ENCODE data around the gene SPATA1. TPM values are rescaled to one million over a fixed set of nuclear protein-coding genes. Genes with fewer than 3 reads are reported as not detected.

SPATA1 gene
- total and polyA plus RNA-seq, 2 of the 8 experiments (the other 6 are each of a cell fraction or from before 2014, with no cell fraction given), result 0.51 to 1.1 TPM

GRCh38 chr1:84603941-84604830 is 98.0 kb downstream of the SPATA1 start (continued):
- TF ChIP-seq, protein P1, sequence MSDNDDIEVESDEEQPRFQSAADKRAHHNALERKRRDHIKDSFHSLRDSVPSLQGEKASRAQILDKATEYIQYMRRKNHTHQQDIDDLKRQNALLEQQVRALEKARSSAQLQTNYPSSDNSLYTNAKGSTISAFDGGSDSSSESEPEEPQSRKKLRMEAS (IDR thresholded peaks at IDR 0.05), result peak; percentile 82
- TF ChIP-seq TAF1 (IDR thresholded peaks at IDR 0.05; ENCODE audit: low read depth, low read length) (no peak), SAP30 (IDR thresholded peaks at IDR 0.05; ENCODE audit: insufficient read depth, insufficient replicate concordance, low read length) (no peak), KDM1A (IDR thresholded peaks at IDR 0.05; ENCODE audit: borderline replicate concordance, low read length) (no peak), CTCF (IDR thresholded peaks at IDR 0.05; ENCODE audit: control extremely low read depth in 1 of 3, insufficient read depth in 1 of 3, low read depth in 1 of 3, low read length in 3 of 3) (peak; percentile 60 to 91 (median 87)), CBX8 (IDR thresholded peaks at IDR 0.05; ENCODE audit: borderline replicate concordance, low read depth, low read length) (no peak), PHF8 (conservative IDR thresholded peaks at IDR 0.05; ENCODE audit: low read depth, low read length) (no peak), POLR2AphosphoS5 (IDR thresholded peaks at IDR 0.05; ENCODE audit: low read depth, low read length) (no peak), GABPA (IDR thresholded peaks at IDR 0.05; ENCODE audit: borderline replicate concordance, insufficient read depth, low read length) (no peak), RFX5 (IDR thresholded peaks at IDR 0.05; ENCODE audit: borderline replicate concordance, low read depth, low read length) (no peak), SRF (IDR thresholded peaks at IDR 0.05; ENCODE audit: low read depth, low read length) (no peak), TEAD4 (IDR thresholded peaks at IDR 0.05; ENCODE audit: low read depth, low read length) (peak; percentile 64), ASH2L (IDR thresholded peaks at IDR 0.05; ENCODE audit: low read length) (no peak), RXRA (IDR thresholded peaks at IDR 0.05; ENCODE audit: insufficient read depth, low read depth, low read length) (no peak), SP4 (IDR thresholded peaks at IDR 0.05; ENCODE audit: low read length) (no peak), CREB1 (IDR thresholded peaks at IDR 0.05) (0 out of 2 replicates have a peak, but pooled peaks have one; percentile 16)
- TF ChIP-seq, protein P2, sequence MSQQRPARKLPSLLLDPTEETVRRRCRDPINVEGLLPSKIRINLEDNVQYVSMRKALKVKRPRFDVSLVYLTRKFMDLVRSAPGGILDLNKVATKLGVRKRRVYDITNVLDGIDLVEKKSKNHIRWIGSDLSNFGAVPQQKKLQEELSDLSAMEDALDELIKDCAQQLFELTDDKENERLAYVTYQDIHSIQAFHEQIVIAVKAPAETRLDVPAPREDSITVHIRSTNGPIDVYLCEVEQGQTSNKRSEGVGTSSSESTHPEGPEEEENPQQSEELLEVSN (IDR thresholded peaks at IDR 0.05), result peak; percentile 81
